Testis (tissue), 2 donors: ENCODE measurements around the gene TRPM3.

Experiments
- CTCF ChIP-seq, 3 experiments: fragments of 450-650 bp in 2 of 3; fragments of 200-600 bp in 1 of 3; sonication (generic) in 1 of 3; IDR thresholded peaks; one replicate each; pipeline ENCODE4 v1.5.1; 2016 to 2019; ENCODE audit warnings: antibody characterized with exemption in 3 of 3, mild to moderate bottlenecking in 2 of 3, moderate library complexity in 1 of 3
- POLR2A ChIP-seq: fragments of 450-650 bp; IDR thresholded peaks from one replicate; pipeline ENCODE4 v1.6.1; 2017; ENCODE audit warnings: antibody characterized with exemption, mild to moderate bottlenecking, moderate library complexity

- TF ChIP-seq POLR2A (no peak), CTCF (IDR thresholded peaks at IDR 0.05) (no peak)
These were observed 286.1 kb downstream of the TRPM3 start for GRCh38 chr9:70835323-70835722.
